NCI-H69 (cell line): ENCODE data around the gene CCDC47.
A peak's percentile ranks its signal among the peaks of the same experiment; 100 is the strongest.
"Not testable (repeated sequence)": the region's sequence is repeated elsewhere in the genome, so short reads cannot be mapped to it uniquely, and the experiment has no call there.

Source experiments
- DNase-seq: peaks from one replicate; lab custom pipeline; 2025; lab: John Stamatoyannopoulos, UW

Gene CCDC47

GRCh38 chr17:63735691-63736090, 37.7 kb downstream of the CCDC47 start:
- no peak for DNase-seq

GRCh38 chr17:63722403-63722802, 51.0 kb downstream of the CCDC47 start:
- DNase-seq: no peak

GRCh38 chr17:63720194-63720593, 53.2 kb downstream of the CCDC47 start:
- not testable (repeated sequence) for DNase-seq

GRCh38 chr17:63718988-63719387, 54.4 kb downstream of the CCDC47 start:
- DNase-seq: no peak

- DNase-seq: no peak
Observed at GRCh38 chr17:63716426-63716825, 57.0 kb downstream of the CCDC47 start.

- DNase-seq: no peak
Observed at GRCh38 chr17:63714550-63715277, 58.7 kb downstream of the CCDC47 start.

- no peak for DNase-seq
Observed at GRCh38 chr17:63709110-63709509, 64.3 kb downstream of the CCDC47 start.

GRCh38 chr17:63707151-63707550, 66.2 kb downstream of the CCDC47 start:
- DNase-seq: no peak

GRCh38 chr17:63706336-63707082, 66.9 kb downstream of the CCDC47 start:
- DNase-seq: no peak

GRCh38 chr17:63705657-63706056, 67.7 kb downstream of the CCDC47 start:
- DNase-seq: peak; percentile 13

GRCh38 chr17:63704836-63705235, 68.6 kb downstream of the CCDC47 start:
- no peak for DNase-seq

GRCh38 chr17:63704259-63704576, 69.2 kb downstream of the CCDC47 start:
- DNase-seq: no peak

GRCh38 chr17:63703556-63704258, 69.7 kb downstream of the CCDC47 start:
- no peak for DNase-seq

- DNase-seq: no peak
Observed at GRCh38 chr17:63703029-63703428, 70.4 kb downstream of the CCDC47 start.

- no peak for DNase-seq
Observed at GRCh38 chr17:63702721-63703015, 70.7 kb downstream of the CCDC47 start.

GRCh38 chr17:63701868-63702720, 71.3 kb downstream of the CCDC47 start:
- peak; percentile 87 for DNase-seq

GRCh38 chr17:63701456-63701820, 72.0 kb downstream of the CCDC47 start:
- DNase-seq: no peak

GRCh38 chr17:63700528-63701455, 72.6 kb downstream of the CCDC47 start:
- DNase-seq: peak; percentile 87

- peak; percentile 91 for DNase-seq
Observed at GRCh38 chr17:63699638-63700527, 73.5 kb downstream of the CCDC47 start, which contains the start of gene LIMD2. LIMD2 (minus strand) TSS chr17:63700125; CDS start chr17:63699298, 827 bp downstream.
